NCI-H446 treated with DMSO at 0.1 percent for 48 hours (cell line): ENCODE data around the gene MRPL33.

Experiments
- DNase-seq: peaks from one replicate; lab custom pipeline; 2025; lab: John Stamatoyannopoulos, UW

Gene MRPL33

DNA sequence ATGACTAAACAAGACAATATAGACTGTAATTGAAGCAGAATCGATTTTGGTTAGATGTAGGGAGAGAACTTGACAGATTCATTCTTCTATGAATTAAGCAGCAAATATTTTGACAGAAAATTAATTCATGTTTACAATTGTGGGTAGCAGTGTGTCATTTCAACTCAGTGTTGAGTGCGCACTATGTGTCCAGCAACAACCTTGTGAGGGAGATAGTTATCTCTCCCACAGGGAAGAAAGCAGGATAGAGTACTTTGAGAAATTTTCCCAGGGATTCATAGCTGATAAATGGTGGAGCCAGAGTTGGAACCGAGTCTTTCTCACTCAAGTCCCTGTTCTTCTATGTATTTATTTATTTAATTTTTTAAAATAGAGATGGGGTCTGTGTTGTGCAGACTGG is 5.2 kb downstream of the MRPL33 start:
- no peak for DNase-seq

DNA sequence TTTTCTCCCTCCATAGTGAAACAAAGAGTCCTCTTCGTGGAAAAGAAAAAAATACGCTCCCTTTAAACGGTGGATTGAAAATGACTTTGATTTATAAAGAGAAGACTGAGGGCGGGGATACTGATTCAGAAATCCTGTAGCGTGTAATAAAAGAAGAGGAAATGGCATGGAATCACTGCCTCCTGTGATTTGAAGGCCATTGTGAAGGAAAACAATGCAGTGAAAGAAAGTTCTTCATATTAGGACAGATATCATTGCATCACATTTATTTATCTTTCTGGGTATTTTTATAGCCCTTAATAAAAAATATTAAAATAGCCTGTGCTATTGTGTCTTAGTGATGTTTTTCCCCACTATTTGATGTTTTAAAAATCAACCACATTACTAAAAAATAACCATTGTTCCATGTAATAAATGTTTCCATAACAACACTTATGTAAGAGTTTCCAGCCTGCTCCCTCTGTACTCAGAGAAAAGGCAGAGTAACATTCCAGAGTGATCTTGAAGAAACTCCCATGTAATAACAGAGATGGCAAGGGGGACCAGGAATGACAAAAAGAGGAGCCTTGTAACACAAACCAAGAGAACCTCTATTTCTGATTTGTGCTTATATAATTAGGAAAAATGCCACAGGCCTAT is 8.0 kb downstream of the MRPL33 start:
- no peak for DNase-seq

DNA sequence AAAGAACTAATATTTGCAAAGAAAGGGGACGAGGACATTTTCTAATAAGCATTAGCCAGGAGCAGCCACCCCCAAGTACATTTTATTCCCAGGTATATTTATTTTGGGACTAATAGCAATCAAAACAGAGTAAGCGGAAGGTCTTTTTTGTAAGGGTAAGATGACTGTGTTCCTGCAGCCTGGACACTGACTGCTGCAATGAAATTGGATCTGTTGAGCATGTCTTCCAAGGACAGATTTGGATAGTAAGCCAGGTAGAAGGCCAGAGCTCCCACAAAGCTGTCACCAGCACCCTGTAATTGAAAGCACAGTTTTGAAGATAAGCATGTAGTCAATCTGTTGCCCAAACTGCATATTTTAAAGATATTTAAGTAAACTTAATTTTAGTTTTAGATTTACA is 10.0 kb downstream of the MRPL33 start:
- no peak for DNase-seq

DNA sequence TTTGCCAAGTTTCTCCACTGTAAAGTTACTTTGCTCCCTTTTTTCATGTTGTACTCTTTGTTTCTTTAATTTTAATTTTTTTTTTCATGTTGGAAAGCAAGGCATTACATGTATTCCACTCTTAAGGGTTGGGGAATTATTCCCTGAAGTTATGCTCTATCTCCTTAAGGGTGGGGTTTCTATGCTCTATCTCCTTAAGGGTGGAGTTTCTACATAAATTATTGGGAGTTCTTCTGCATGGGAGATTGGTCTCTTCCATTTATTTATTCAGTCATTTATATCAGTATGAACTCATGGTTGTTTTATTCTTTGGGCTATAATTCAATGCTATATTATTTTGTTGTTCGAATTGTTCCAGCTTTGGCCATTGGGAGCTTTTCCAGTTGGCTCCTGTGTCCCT is 11.2 kb downstream of the MRPL33 start:
- no peak for DNase-seq

DNA sequence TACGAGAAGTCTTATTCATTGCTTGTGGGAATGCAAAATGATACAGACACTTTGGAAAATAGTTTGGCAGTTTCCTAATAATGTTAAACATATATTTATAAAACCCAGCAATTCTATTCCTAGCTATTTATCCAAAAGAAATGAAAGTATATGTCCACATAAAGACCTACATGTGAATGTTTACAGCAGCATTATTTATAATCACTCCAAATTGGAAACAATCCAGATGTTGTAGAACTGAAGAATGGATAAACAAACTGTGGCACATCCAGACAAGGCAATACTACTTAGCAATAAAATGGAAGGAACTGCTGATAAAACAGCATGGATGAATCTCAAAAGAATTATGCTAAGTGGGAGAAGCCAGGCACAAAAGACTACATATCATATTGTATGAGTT is 19.3 kb downstream of the MRPL33 start:
- no peak for DNase-seq

DNA sequence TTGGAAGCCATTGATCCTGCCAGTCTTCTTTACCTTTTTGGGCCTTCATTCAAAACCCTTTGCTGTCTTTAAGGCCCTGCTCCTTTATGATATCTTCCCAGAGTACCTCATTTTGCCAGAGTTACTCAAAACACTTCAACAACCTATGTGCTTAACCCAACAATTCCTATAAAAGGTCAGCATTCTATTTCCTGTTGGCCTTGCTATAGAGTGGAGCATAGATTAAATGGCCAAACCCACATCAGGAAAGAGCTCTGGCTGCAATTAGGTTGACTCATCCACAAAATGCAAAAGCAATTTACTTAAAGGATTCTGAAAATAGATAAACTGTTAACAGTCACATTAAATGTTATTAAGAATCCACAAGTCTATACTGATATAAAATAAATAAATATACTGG is 21.2 kb downstream of the MRPL33 start:
- no peak for DNase-seq

DNA sequence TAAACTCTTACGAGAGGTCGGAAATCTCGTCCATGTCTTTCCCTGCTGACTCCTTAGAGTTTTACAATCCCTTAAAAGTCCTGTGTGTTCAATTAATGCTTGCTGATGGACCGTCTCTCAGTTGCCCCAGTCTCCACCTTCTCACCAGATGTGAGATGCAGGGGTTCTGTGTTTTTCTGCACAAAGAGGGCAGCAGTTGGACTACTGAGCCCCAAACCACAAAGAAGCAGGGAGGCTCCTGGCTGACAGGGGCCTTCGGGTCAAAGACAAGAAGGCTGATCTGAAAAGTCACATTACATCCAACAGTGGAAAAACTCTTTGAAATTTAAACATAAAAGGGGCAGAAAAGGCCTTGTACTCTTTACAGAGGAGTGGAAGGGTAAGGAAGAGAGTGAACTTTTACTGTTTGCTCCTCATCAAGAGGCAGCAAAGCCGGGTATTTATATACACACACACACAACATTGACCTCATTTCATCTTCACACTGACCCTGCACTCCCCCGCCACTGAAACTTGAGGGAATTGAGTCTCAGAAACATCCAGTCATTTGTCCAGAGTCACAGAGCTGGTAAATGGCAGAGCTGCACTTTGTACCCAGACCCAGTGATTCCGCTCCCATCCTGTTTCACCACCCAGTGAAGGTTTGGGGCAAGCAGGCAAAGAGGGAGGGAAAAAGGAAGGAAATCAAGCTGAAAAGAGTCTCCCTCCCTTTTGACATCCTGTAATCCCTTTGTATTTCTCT is 23.7 kb downstream of the MRPL33 start:
- DNase-seq = no peak

DNA sequence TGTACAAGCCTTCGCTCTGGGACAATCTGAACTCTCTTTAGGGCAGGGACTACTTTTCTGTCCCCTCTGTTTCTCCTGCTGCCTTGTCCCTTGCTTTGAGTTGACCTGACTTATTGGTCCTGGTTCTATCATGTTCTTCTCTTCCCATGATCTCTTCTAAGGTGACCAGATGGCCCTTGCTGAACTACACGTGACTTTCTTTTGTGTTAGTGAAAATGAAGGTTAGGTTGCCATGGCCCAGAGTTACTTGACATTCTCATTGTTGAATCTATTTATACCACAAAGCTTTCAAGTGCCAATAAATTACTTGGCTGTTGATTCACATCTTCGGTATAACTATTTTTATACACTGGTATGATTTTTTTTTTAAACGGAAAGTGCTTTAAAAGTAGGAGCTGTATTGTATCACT is 24.4 kb downstream of the MRPL33 start:
- no peak for DNase-seq

DNA sequence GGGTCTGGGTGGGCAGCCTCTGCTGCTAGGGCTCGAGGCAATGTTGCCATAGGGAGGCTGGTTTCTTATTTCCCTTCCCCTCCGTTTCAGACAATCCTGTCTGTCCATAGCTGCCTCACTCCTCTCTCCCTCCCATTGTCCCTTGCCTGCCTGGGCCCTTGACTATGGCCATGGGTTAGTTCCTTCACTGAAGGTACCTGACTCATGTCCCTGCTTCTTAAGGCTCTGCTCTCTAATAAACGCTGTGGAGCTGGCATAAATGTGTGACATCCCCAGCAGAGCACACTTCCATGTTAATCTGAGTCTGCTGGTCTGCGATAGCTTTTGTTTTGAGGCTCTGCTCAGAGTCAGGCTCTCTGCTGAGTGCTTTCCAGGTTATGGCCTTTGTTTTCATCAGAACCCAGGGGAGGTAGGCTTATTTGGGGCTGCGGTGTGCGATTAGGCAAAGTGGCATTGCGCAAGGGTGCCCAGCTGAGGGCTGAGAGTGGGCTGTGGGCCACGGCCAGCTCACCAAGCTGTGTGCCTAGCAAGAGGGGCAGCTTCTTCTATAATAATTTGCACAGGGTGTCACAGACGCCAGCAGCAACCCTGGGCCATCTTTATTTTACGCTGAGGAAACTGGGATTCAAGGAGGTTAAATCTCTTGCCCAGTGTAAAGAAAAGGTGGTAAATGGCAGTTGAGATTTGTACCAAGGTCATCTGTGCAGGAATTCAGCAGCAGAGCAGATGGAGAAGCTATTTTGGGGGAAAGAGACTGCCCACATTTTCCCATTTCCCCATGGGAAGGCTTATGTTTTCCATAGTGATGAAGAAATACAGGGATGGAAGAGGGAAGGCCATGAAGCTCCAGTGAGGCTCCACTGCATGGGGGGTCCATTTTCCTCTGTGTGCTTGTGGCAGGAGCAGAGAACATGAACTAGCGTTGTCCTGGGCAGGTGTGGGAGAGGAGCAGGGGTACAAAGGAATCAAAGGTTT is 25.6 kb downstream of the MRPL33 start:
- DNase-seq = no peak

DNA sequence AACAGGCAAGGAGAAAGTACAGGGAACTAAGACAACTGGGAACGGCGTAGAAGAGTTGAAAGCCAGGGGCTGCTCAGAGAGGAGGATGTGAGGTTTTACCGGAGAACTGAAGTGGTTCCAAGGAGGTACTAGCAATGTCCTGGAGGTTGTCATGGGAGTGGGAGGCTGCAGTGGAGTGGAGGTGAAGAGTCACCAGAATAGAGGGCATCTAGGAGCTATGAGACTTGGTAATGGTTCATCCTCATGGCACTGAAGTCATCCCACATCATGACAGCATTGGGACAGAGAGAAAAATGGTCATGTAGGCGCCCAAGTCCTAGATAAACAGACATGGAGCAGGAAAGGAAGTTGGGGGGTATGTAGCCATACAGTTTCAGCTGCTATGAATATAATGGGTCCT is 26.3 kb downstream of the MRPL33 start:
- DNase-seq = no peak

DNA sequence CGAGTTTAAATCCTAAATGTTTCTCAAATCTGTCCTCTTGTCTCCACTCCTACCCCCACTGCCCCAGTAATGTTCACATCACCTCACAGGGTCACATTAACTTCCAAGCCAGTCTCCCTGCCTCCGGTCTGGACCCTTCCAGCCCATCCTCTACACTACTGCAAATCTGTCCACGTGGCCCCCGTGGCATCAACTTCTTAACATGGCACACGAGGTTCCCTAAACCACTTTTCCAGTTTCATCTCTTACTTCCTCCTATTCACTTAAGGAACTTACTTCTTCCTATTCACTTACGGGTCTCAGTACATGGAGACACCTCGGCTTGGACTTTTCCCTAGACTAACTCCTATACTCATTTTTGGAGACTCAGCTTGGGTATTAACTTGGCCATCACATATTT is 27.0 kb downstream of the MRPL33 start:
- no peak for DNase-seq

DNA sequence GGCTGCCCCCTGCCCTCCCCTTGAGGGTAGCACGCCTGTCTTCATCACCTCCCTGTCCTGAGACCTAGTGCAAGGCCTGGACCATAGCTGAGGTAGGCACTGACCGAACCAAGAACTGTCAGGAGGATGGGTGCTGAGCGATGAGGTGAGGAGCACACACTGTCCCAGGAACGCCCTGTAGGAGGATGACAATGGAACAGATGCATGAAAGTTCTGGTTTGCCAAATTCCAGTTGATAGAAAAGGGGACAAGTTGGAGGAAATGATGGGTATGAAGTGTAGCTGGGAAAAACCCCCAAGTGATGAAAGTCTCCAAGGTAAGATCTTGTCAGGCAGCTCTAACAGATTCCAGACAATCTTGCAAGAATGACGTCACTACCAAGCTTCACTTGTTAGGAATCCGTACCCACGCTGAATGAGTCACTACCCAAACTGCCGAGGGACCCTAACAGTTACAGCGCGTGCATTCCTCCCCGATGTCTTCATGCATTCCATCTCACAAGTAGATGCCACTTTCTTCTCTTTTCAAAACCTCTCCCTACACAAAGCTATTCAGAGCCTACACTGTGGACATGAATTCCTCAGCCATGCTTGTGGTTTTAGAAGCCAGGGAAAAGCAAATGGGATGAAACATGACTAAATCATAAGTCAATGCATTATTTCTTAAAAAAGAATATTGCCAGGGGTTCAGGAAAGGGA is 27.6 kb downstream of the MRPL33 start:
- DNase-seq = no peak

DNA sequence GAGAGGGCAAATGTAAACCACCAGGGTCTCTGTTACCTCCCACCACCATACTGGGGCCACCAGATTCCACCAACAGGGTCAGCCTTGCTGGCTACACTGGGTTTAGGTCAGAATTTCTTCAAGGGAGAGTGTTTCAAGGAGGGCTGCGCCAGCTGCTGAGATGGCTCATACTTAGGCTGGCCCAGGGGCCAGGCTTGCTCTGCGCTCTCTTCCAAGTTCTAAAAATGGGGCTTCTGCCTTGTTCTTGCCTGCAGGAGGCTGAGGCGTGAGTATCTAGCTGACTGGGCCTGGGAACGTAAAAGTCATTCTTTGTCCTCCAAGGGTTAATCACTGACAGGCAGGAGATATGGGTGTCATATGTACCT is 28.1 kb downstream of the MRPL33 start:
- DNase-seq = no peak

DNA sequence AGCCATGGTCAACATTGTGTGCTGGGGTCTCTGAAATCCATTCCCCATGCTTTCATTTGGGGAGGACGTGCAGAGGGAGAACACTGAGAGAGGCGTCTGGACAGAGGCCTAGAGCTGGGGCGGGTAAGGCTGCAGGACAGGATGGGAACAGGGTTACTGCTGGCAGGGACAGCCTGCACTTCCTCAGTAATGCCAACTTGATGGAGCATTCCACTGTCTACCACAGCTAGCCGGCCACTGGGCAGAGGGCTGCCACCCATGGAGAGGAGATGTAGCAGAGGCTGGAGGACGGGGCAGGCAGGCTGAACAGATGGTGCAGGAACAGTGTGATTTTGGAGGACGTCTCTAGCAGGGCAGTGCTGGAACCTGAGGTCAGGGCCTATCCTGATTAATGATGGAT is 29.3 kb downstream of the MRPL33 start:
- DNase-seq = no peak

DNA sequence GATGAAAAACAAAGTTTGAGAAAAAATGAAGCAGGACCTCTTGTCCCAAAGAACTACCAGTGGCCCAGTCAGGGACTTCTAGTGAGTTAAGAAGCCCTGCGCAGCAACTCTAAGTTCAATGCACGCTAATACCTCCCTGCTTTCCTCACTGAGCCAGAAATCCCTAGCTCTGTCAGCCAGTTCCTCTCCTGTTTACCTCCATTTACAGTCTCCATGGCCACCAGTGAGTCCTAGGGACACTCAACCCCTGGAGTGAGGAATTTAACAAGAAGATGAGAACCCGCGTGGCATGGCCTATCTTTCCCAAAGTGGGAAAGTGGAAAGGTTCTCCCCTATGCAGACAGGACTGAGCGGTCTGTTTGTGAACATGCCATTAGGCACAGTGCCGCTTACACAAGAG is 31.0 kb downstream of the MRPL33 start:
- no peak for DNase-seq

DNA sequence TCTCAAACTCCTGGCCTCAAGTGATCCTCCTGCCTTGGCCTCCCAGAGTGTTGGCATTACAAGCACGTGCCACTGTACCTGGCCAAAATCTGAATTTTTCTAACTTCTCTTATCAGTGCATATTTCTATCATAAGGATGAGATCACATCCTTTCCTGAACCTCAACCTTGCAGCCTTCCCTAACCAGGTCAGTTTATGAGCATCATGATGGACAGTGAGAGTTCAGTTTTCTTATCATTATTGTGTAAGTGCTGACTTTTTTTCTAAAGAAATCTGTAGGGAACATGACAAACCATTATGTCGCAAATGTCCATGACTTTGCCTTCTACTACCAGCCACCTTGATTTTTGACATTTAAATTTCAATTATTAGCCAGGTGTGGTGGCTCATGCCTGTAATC is 31.5 kb downstream of the MRPL33 start:
- no peak for DNase-seq

DNA sequence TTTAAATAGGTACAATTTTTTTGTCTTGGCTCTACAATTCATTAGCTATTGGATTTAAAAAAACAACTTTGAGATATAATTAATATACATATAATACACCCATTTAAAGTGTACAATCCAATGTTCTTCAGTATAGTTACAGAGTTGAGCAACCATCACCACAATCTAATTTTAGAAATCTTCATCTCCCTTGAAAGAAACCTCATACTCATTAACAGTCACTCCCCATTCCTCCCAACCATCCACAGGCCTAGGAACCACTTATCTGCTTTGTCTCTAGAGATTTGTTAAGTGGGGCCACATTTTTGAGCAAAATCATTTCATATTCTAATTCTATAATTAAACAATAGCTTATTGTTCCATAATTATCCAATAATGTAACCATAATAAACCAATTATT is 32.6 kb downstream of the MRPL33 start:
- DNase-seq = no peak

DNA sequence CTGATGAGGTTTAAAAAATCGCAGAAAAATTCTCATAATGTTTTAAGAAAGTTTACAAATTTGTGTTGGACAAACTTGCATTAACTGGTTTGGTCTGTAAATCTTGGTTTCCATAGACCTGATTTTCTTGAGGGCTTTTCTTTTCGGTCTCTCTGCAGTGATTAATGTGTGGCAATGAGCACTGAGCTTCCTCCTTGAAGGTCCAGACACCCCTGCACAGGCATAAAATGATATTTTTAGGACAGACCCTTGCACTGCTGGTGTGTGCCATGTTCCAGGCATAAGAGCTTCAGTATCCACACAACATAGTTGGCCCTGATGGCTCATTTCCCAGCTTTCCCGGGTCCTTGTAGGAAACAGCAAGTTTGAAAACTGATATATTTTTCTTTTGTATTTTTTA is 33.7 kb downstream of the MRPL33 start:
- no peak for DNase-seq

DNA sequence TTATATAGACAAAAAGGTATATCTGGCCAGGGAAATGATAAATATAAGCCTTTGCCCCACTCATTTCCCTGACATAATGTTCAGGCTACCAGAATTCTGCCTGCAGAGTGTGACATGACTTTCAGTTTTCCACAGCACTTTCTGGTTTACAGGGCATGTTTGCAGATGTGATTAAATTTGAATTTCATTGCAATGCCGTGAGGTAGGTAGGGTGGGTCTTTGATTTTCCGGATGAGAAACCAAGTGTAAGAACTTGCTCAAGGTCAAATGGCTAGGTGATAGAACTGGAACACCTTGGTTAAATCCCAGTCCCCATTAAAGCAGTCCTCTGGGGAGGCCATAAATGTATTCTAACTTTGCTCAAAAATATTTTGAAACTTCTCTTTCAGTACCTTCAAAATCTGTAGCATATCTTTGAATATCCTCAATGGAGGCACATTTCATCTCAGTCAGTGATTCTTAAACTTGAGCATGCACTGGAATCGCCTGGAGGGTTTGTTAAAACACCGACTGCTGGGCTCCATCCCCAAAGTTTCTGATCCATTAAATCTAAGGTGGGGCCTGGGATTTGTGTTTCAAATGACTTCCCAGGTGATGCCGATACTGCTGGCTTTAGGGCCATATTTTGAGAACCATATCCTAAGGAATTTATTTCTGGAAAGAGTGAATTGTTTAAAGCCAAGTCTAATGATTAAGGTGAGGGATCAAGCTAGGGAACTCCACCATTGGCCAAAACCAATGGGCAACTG is 35.0 kb downstream of the MRPL33 start:
- DNase-seq = no peak

DNA sequence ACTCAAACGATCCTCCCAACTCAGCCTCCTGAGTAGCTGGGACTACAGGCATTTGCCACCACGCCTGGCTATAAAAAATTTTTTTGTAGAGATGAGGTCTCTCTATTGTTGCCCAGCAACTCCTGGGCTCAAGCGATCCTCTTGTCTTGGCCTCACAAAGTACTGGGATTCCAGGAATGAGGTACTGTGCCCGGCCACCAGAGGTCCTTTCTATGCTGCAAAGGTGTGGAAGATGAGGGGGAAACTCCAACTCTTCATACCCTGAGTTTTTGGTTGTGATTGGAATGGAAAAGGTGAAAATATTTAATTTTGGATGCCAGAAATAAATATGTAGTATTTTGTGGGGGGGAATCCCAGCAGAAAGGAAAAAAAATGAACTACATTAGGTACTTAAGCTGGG is 36.0 kb downstream of the MRPL33 start:
- DNase-seq = no peak

DNA sequence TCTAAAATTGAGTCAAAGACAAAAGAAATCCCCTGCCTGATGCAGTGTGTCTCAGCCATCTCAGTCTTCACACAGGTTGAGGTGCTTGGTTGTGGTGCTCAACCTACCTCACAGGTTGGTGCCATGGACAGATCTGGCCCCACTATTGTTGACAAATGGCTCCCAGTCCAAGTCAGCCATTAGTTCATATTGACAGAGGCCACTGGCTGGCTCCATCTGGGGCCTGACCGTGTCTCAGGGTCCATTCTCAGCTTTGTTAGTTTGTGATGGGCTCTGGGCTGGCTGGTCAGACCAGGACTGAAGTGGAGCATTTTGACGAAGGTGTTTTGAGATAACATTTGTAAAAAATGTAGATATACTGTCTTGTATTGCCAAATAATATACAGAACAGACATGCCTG is 36.9 kb downstream of the MRPL33 start:
- DNase-seq = no peak

DNA sequence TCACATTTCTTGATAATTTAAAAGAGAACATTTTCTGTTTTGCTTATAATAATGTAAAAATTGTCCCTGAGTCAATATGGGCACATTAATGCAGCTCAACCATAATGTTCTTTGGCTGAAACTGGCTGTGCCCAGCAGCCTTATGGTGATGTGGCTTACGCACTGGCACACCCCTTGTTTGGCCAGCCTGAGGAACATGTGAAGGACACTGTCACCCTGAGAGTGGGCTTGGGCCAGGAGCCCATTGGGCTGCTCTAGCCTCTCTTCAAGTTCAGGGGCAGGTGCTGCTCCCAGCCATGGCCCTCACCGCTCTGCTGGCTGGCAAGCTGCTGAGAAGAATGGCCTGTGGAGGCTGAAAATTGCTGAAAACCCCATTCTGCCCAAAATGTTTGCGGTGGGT is 37.5 kb downstream of the MRPL33 start:
- no peak for DNase-seq
